ENCODE measurements around the gene CREB5. TPM values are rescaled to one million over a fixed set of nuclear protein-coding genes. Genes with fewer than 3 reads are reported as not detected.

The CREB5 gene
- total RNA-seq, 4 donors from 2014 or later: 7.8 to 29.9 (median 12.9) TPM

GRCh38 chr7:28711114-28711513 is 298.8 kb downstream of the CREB5 start:
- ATAC-seq: no peak
- H3K4me3 ChIP-seq: no peak overlapping the region
- H3K27ac ChIP-seq: peak overlapping the region in 3 of 4 donors; percentile 30 to 38 (median 38)
- peaks cover 0 to 5% (median 2%) of the 10 kb centered on the region in 3 donors for H3K4me1 ChIP-seq
- 48 to 53% methylated on average over 2 to 3 of the region's 3 CpGs for WGBS, 2 donors (ENCODE audit: low coverage in 1 of 2)
- TF ChIP-seq POLR2AphosphoS5 (IDR thresholded peaks at IDR 0.05) (no peak), POLR2A (IDR thresholded peaks at IDR 0.05) (no peak), EP300 (IDR thresholded peaks at IDR 0.05) (no peak)
- TF ChIP-seq, protein P1, sequence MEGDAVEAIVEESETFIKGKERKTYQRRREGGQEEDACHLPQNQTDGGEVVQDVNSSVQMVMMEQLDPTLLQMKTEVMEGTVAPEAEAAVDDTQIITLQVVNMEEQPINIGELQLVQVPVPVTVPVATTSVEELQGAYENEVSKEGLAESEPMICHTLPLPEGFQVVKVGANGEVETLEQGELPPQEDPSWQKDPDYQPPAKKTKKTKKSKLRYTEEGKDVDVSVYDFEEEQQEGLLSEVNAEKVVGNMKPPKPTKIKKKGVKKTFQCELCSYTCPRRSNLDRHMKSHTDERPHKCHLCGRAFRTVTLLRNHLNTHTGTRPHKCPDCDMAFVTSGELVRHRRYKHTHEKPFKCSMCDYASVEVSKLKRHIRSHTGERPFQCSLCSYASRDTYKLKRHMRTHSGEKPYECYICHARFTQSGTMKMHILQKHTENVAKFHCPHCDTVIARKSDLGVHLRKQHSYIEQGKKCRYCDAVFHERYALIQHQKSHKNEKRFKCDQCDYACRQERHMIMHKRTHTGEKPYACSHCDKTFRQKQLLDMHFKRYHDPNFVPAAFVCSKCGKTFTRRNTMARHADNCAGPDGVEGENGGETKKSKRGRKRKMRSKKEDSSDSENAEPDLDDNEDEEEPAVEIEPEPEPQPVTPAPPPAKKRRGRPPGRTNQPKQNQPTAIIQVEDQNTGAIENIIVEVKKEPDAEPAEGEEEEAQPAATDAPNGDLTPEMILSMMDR (IDR thresholded peaks at IDR 0.05): no peak
- no peaks in the 10 kb centered on the region for H3K9me3 ChIP-seq
- H3K27me3 ChIP-seq: no peaks in the 10 kb centered on the region
- H3K36me3 ChIP-seq: no peaks in the 10 kb centered on the region

DNA sequence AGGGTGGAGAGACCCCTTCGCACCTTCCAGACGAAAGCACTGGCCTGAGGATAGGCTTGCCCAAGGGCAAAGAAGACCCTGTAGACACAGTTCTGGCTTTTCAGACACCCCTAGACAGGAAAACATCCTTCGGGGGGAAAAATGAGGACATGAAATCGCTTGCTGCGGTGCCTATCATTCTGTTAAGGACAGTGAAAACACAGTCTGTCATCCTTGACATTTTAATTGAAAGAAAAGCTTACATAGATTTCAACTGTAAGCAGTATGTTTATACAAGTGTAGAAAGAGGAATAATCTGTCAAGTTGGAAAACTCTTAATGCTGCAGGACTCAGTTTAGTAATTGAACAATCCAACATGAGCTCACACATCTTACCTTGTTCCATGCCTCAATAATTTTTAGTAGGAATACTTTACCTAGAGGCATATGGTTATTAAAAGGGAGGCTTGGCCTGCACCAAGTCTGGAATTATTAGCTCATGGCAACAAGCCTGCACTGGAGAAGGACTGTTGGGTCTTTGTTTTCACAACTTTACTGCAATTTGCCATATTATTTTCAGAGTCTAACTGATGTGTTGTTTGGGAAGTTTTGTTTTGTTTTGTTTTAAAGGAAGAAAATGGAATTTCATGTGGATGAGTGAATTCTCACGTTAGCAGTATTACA is 302.3 kb downstream of the CREB5 start:
- Histone ChIP-seq H3K4me1 (peaks cover 0 to 5% (median 0%) of the 10 kb centered on the region in 3 donors), H3K9me3 (no peaks in the 10 kb centered on the region), H3K27ac (no peak overlapping the region), H3K36me3 (no peaks in the 10 kb centered on the region), H3K27me3 (no peaks in the 10 kb centered on the region), H3K4me3 (no peak overlapping the region)
- WGBS, 2 donors (ENCODE audit: low coverage in 1 of 2): 73 to 79% methylated on average over 1 to 6 of the region's 6 CpGs
- ATAC-seq: no peak
- no peak for TF ChIP-seq POLR2A (IDR thresholded peaks at IDR 0.05)
- TF ChIP-seq EP300 (IDR thresholded peaks at IDR 0.05): no peak
- TF ChIP-seq POLR2AphosphoS5 (IDR thresholded peaks at IDR 0.05): no peak
- TF ChIP-seq, protein P1 (IDR thresholded peaks at IDR 0.05): no peak

- Histone ChIP-seq H3K4me3 (no peak overlapping the region), H3K9me3 (no peaks in the 10 kb centered on the region), H3K27me3 (no peaks in the 10 kb centered on the region), H3K36me3 (no peaks in the 10 kb centered on the region), H3K4me1 (no peaks in the 10 kb centered on the region), H3K27ac (peak overlapping the region in 3 of 4 donors; percentile 3 to 48 (median 20))
- TF ChIP-seq POLR2A (IDR thresholded peaks at IDR 0.05) (no peak), POLR2AphosphoS5 (IDR thresholded peaks at IDR 0.05) (no peak), EP300 (IDR thresholded peaks at IDR 0.05) (no peak)
- TF ChIP-seq, protein P1 (IDR thresholded peaks at IDR 0.05): no peak
- 60 to 71% methylated on average over 2 to 3 of the region's 3 CpGs for WGBS, 2 donors (ENCODE audit: low coverage in 1 of 2)
- ATAC-seq: no peak
These were observed 305.2 kb downstream of the CREB5 start for GRCh38 chr7:28717445-28718054.

- 58 to 72% methylated on average over 4 to 9 of the region's 9 CpGs for WGBS, 2 donors (ENCODE audit: low coverage in 1 of 2)
- Histone ChIP-seq H3K4me3 (no peak overlapping the region), H3K27me3 (no peaks in the 10 kb centered on the region), H3K27ac (peak overlapping the region in 3 of 4 donors; percentile 3 to 48 (median 20)), H3K36me3 (no peaks in the 10 kb centered on the region), H3K9me3 (no peaks in the 10 kb centered on the region), H3K4me1 (no peaks in the 10 kb centered on the region)
- TF ChIP-seq POLR2AphosphoS5 (IDR thresholded peaks at IDR 0.05) (no peak), EP300 (IDR thresholded peaks at IDR 0.05) (no peak)
- peak; percentile 75 for ATAC-seq
These were observed 305.8 kb downstream of the CREB5 start for GRCh38 chr7:28718055-28718481.

DNA sequence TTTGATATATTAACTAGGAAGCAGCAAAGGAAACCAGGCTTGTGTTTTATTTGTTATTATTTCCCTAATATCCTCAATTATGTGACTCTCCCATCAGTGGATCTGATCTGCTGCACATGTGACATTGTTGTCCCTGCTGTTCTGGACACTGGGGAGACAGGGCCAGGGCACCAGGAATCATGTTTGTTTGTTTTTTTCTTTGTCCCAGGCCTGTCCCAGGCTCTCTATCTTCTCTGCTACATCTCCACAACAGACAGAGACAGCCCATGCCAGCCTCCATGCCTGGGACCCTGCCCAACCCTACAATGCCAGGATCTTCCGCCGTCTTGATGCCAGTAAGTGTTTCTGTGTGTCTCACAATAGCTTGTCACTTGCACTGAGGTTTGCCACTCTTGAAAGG is 306.2 kb downstream of the CREB5 start:
- TF ChIP-seq POLR2AphosphoS5 (IDR thresholded peaks at IDR 0.05): no peak
- TF ChIP-seq POLR2A (IDR thresholded peaks at IDR 0.05): no peak
- TF ChIP-seq, protein P1 (IDR thresholded peaks at IDR 0.05): no peak
- TF ChIP-seq EP300 (IDR thresholded peaks at IDR 0.05): no peak
- H3K27ac ChIP-seq: peak overlapping the region in 3 of 4 donors; percentile 3 to 48 (median 20)
- no peak overlapping the region for H3K4me3 ChIP-seq
- WGBS, 2 donors (ENCODE audit: low coverage in 1 of 2): no CpG with 5 or more reads among the region's 2 CpGs
- no peaks in the 10 kb centered on the region for H3K4me1 ChIP-seq
- H3K27me3 ChIP-seq: no peaks in the 10 kb centered on the region
- ATAC-seq: no peak
- no peaks in the 10 kb centered on the region for H3K9me3 ChIP-seq
- H3K36me3 ChIP-seq: no peaks in the 10 kb centered on the region
